Femur (tissue), 1 donor: ENCODE data around the gene NRP2.

ENCODE experiments used
- DNase-seq: peaks from one replicate; pipeline ENCODE4 v3.0.0-alpha.2; 2017

The NRP2 gene

GRCh38 chr2:205687641-205687956, 5.3 kb downstream of the NRP2 start:
- DNase-seq: no peak

- no peak for DNase-seq
Measured at GRCh38 chr2:205688417-205689200, 6.3 kb downstream of the NRP2 start.

- DNase-seq: no peak
Measured at GRCh38 chr2:205689820-205690219, 7.5 kb downstream of the NRP2 start.

GRCh38 chr2:205692104-205692503, 9.8 kb downstream of the NRP2 start:
- DNase-seq: no peak

GRCh38 chr2:205694256-205694655, 12.0 kb downstream of the NRP2 start:
- no peak for DNase-seq

- no peak for DNase-seq
Measured at GRCh38 chr2:205695460-205695991, 13.2 kb downstream of the NRP2 start.

GRCh38 chr2:205696331-205696926, 14.1 kb downstream of the NRP2 start:
- no peak for DNase-seq

GRCh38 chr2:205696927-205697441, 14.7 kb downstream of the NRP2 start:
- peak; percentile 58 for DNase-seq

- peak; percentile 6 for DNase-seq
Measured at GRCh38 chr2:205698286-205699268, 16.3 kb downstream of the NRP2 start.

- peak; percentile 10 for DNase-seq
Measured at GRCh38 chr2:205699515-205700289, 17.4 kb downstream of the NRP2 start.

GRCh38 chr2:205700331-205701132, 18.2 kb downstream of the NRP2 start:
- peak; percentile 68 for DNase-seq

GRCh38 chr2:205701509-205701908, 19.2 kb downstream of the NRP2 start:
- no peak for DNase-seq

GRCh38 chr2:205702576-205702975, 20.3 kb downstream of the NRP2 start:
- peak; percentile 14 for DNase-seq

GRCh38 chr2:205703471-205704126, 21.3 kb downstream of the NRP2 start:
- DNase-seq: peak; percentile 8

- peak; percentile 72 for DNase-seq
Measured at GRCh38 chr2:205704127-205704741, 21.9 kb downstream of the NRP2 start.

GRCh38 chr2:205705511-205706349, 23.4 kb downstream of the NRP2 start:
- DNase-seq: peak; percentile 10

- peak; percentile 76 for DNase-seq
Measured at GRCh38 chr2:205706769-205707381, 24.6 kb downstream of the NRP2 start.

GRCh38 chr2:205708231-205708631, 25.9 kb downstream of the NRP2 start:
- DNase-seq: peak; percentile 63

GRCh38 chr2:205709319-205709718, 27.0 kb downstream of the NRP2 start:
- DNase-seq: peak; percentile 6
